ENCODE results near the gene PMEPA1. TPM values are rescaled to one million over a fixed set of nuclear protein-coding genes. Genes with fewer than 3 reads are reported as not detected.

The PMEPA1 gene
- total RNA-seq, 1 experiment from 2014 or later: 1,302 TPM

DNA sequence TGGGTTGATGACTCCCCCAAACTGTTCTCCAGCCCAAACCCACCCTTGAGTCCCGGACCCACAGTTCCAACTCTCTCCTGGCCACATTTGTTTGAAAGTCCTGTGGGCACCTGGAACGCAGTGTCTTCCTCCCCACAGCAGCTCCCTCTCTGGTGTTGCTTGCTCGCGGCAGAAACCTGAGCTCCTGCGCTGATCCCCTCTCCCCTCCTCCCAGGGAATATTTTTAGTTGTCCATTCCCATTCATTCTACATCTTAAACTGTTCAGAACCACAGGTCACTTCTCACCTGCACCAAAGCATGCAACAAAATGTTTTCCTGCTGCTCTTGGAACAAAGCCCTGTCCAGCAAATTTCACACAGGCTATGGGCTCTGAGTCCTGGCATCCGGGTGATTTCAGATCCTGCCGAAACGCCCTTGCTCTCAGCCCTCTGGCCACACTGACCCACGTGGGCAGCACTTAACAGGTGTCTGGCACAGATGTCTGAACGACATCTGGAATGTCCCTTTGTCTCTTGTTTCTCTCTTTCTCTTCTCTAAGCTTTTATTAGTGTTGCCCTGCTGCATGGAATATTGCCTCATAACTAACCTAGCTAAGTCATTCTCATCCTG is 27.0 kb upstream of the PMEPA1 start:
- Mint-ChIP-seq H3K36me3 (ENCODE audit: insufficient read depth, unreplicated experiment) (no peaks in the 10 kb centered on the region), H3K27ac (ENCODE audit: unreplicated experiment) (no peak overlapping the region)

GRCh38 chr20:57735831-57736737 is 26.3 kb upstream of the PMEPA1 start:
- no TSS peak for BruUV-seq (replicated peaks)
- no peak for DNase-seq
- Mint-ChIP-seq H3K4me3 (ENCODE audit: low read depth, unreplicated experiment) (no peak overlapping the region), H3K4me1 (ENCODE audit: low read depth, unreplicated experiment) (no peaks in the 10 kb centered on the region), H3K27me3 (ENCODE audit: unreplicated experiment) (no peaks in the 10 kb centered on the region), H3K9me3 (ENCODE audit: low read depth, unreplicated experiment) (no peaks in the 10 kb centered on the region), H3K27ac (ENCODE audit: unreplicated experiment) (no peak overlapping the region), H3K36me3 (ENCODE audit: insufficient read depth, unreplicated experiment) (no peaks in the 10 kb centered on the region)
- CTCF ChIA-PET: interaction anchor here (1.5 kb wide), 1 partner anchor 376 kb away, joined by 4 read pairs; no protein-coding TSS in a partner anchor
- intact Hi-C loops (cut with micrococcal nuclease; ENCODE audit: unreplicated experiment): no loop called here
- TF ChIP-seq, protein P1, sequence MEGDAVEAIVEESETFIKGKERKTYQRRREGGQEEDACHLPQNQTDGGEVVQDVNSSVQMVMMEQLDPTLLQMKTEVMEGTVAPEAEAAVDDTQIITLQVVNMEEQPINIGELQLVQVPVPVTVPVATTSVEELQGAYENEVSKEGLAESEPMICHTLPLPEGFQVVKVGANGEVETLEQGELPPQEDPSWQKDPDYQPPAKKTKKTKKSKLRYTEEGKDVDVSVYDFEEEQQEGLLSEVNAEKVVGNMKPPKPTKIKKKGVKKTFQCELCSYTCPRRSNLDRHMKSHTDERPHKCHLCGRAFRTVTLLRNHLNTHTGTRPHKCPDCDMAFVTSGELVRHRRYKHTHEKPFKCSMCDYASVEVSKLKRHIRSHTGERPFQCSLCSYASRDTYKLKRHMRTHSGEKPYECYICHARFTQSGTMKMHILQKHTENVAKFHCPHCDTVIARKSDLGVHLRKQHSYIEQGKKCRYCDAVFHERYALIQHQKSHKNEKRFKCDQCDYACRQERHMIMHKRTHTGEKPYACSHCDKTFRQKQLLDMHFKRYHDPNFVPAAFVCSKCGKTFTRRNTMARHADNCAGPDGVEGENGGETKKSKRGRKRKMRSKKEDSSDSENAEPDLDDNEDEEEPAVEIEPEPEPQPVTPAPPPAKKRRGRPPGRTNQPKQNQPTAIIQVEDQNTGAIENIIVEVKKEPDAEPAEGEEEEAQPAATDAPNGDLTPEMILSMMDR (IDR thresholded peaks at IDR 0.05; ENCODE audit: unreplicated experiment): no peak

More for the DNA sequence above, 27.0 kb upstream of the PMEPA1 start:
- BruUV-seq (replicated peaks): no TSS peak
- Mint-ChIP-seq H3K4me1 (ENCODE audit: low read depth, unreplicated experiment) (no peaks in the 10 kb centered on the region), H3K9me3 (ENCODE audit: low read depth, unreplicated experiment) (no peaks in the 10 kb centered on the region), H3K27me3 (ENCODE audit: unreplicated experiment) (no peaks in the 10 kb centered on the region), H3K4me3 (ENCODE audit: low read depth, unreplicated experiment) (no peak overlapping the region)
- CTCF ChIA-PET: interaction anchor here (1.5 kb wide), 1 partner anchor 375 kb away, joined by 4 read pairs; no protein-coding TSS in a partner anchor
- intact Hi-C loops (cut with micrococcal nuclease; ENCODE audit: unreplicated experiment): no loop called here
- no peak for DNase-seq
- TF ChIP-seq, protein P1 (IDR thresholded peaks at IDR 0.05; ENCODE audit: unreplicated experiment): no peak

DNA sequence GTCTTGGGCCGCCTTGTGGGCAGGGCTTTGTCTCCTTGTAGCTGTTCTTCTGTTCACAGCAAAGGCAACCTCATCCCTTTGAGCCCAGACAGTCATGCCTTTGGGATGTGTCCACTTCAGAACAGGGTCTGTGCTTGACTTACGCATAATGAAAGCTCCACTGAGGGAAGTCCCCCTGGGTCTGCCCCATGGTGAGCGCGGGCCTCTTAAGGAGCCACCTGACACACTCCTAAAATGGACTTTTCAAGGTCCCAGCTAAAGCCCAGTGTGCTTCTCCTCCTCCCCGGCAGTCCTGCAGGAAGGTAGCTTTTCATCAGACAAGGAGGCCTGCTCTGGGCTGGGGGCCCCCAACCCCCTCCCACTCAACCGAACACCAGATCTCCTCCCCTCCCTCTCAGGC is 24.9 kb upstream of the PMEPA1 start:
- TF ChIP-seq, protein P1 (IDR thresholded peaks at IDR 0.05; ENCODE audit: unreplicated experiment): no peak
- no peak overlapping the region for H3K4me3 Mint-ChIP-seq (ENCODE audit: low read depth, unreplicated experiment)
- intact Hi-C loops (cut with micrococcal nuclease; ENCODE audit: unreplicated experiment): no loop called here
- H3K9me3 Mint-ChIP-seq (ENCODE audit: low read depth, unreplicated experiment): no peaks in the 10 kb centered on the region
- no peak for DNase-seq
- no peaks in the 10 kb centered on the region for H3K4me1 Mint-ChIP-seq (ENCODE audit: low read depth, unreplicated experiment)
- no TSS peak for BruUV-seq (replicated peaks)
- no peak overlapping the region for H3K27ac Mint-ChIP-seq (ENCODE audit: unreplicated experiment)
- CTCF ChIA-PET: no interaction called here
- no peaks in the 10 kb centered on the region for H3K27me3 Mint-ChIP-seq (ENCODE audit: unreplicated experiment)
- H3K36me3 Mint-ChIP-seq (ENCODE audit: insufficient read depth, unreplicated experiment): no peaks in the 10 kb centered on the region

DNA sequence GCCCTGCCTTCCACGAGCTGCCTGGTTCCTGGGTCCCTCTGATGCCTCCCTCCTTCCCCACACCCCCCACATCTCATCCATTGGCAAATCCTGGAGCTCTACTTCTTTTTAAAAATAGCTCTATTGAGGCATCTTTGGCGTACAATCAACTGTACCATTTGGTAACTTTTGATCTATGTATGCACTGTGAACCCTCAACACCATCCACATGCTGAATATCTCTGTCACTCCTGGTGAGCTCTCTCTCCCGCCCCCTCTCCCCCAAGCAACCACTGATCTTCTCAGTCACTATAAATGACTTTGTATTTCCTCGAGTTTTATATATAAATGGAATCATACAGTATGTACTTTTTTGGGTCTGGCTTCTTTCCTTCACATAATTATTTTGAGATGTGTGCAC is 22.4 kb upstream of the PMEPA1 start:
- peaks cover 8% of the 10 kb centered on the region for H3K4me1 Mint-ChIP-seq (ENCODE audit: low read depth, unreplicated experiment)
- CTCF ChIA-PET: interaction anchor here (0.5 to 1.0 kb wide), 2 partner anchors 14 to 336 kb away, joined by 3 to 4 read pairs; no protein-coding TSS in a partner anchor
- no peaks in the 10 kb centered on the region for H3K27me3 Mint-ChIP-seq (ENCODE audit: unreplicated experiment)
- no peak overlapping the region for H3K4me3 Mint-ChIP-seq (ENCODE audit: low read depth, unreplicated experiment)
- H3K36me3 Mint-ChIP-seq (ENCODE audit: insufficient read depth, unreplicated experiment): no peaks in the 10 kb centered on the region
- no peak overlapping the region for H3K27ac Mint-ChIP-seq (ENCODE audit: unreplicated experiment)
- intact Hi-C loops (cut with micrococcal nuclease; ENCODE audit: unreplicated experiment): no loop called here
- no peaks in the 10 kb centered on the region for H3K9me3 Mint-ChIP-seq (ENCODE audit: low read depth, unreplicated experiment)
- DNase-seq: no peak
- TF ChIP-seq, protein P1 (IDR thresholded peaks at IDR 0.05; ENCODE audit: unreplicated experiment): no peak
- no TSS peak for BruUV-seq (replicated peaks)
